Epithelial cell of esophagus (primary cell): Measurements from ENCODE around the gene PIP5K1B.
A peak's percentile ranks its signal among the peaks of the same experiment; 100 is the strongest.

Experiments used
- DNase-seq: peaks from one replicate; pipeline ENCODE4 v3.0.0; 2010; ENCODE audit warnings: low read depth
- H3K4me3 ChIP-seq: 2 replicates; pipeline ENCODE4 v1.5.1; 2011; ENCODE audit warnings: mild to moderate bottlenecking, low read length, control low read depth
- CTCF ChIP-seq: IDR thresholded peaks from 2 replicates; pipeline ENCODE4 v1.5.1; 2011; ENCODE audit warnings: low read depth, mild to moderate bottlenecking, low read length, control low read depth, inconsistent platforms; ENCODE audit not compliant: insufficient read depth; ENCODE audit errors: missing control alignments

PIP5K1B gene

GRCh38 chr9:68704814-68705530, at the start of gene PIP5K1B:
Gene PIP5K1B (plus strand): TSS chr9:68705240. CDS start chr9:68822615, 117,375 bp downstream.
- TF ChIP-seq CTCF, result no peak
- peak; percentile 86 for DNase-seq
- peak within 1 kb of the TSS; percentile 35 for H3K4me3 ChIP-seq

- no peak for DNase-seq
- TF ChIP-seq CTCF, result no peak
- no peak overlapping the region for H3K4me3 ChIP-seq
These were observed 41.0 kb upstream of the PIP5K1B start for GRCh38 chr9:68664036-68664435.

GRCh38 chr9:68668127-68668526, 36.9 kb upstream of the PIP5K1B start:
- no peak for DNase-seq
- no peak for TF ChIP-seq CTCF
- H3K4me3 ChIP-seq, result no peak overlapping the region

GRCh38 chr9:68669218-68669617, 35.8 kb upstream of the PIP5K1B start:
- no peak for DNase-seq

GRCh38 chr9:68672215-68672614, 32.8 kb upstream of the PIP5K1B start:
- no peak for TF ChIP-seq CTCF
- no peak overlapping the region for H3K4me3 ChIP-seq
- DNase-seq, result no peak

More at GRCh38 chr9:68669218-68669617, 35.8 kb upstream of the PIP5K1B start:
- no peak for TF ChIP-seq CTCF
- no peak overlapping the region for H3K4me3 ChIP-seq

- DNase-seq, result no peak
These were observed 32.4 kb upstream of the PIP5K1B start for GRCh38 chr9:68672625-68673024.

More at GRCh38 chr9:68672625-68673024, 32.4 kb upstream of the PIP5K1B start:
- H3K4me3 ChIP-seq, result no peak overlapping the region
- no peak for TF ChIP-seq CTCF
